Esophagus muscularis mucosa (tissue), 3 donors: ENCODE data around the gene UMOD.

Experiments
- POLR2AphosphoS5 ChIP-seq, 2 donors: sonication (generic); formaldehyde crosslinking; IDR thresholded peaks; one replicate each; pipeline ENCODE4 v1.6.1; 2017; ENCODE audit warnings: antibody characterized with exemption in 2 of 2
- TF ChIP-seq, protein P1 (sequence below), 3 experiments: fragments of 200-600 bp in 2 of 3; fragments of 450-650 bp in 1 of 3; sonication (generic) in 2 of 3; IDR thresholded peaks; one replicate each; pipeline ENCODE4 v1.5.1; 2017 to 2019; ENCODE audit warnings: antibody characterized with exemption in 3 of 3, mild to moderate bottlenecking in 2 of 3, moderate library complexity in 1 of 3

DNA sequence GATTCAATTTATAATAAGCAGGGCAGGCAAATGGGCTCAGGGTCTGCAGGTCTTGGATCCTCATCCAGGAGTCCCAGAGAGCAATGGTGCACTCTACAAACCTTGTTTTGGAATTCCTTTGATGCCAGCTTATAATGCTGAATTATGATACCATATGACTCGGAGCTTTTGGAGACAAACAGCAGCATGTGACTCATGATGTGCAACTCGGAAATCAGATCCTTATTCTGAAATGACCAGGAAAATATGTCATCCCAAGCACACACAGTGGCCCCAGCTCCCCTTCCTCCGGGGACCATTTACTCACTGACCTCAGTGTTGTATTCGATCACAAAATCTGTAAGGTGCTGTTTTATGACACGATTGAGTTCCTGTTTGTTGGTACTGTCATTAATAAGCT, 20.2 kb upstream of the UMOD start:
- TF ChIP-seq, protein P1, sequence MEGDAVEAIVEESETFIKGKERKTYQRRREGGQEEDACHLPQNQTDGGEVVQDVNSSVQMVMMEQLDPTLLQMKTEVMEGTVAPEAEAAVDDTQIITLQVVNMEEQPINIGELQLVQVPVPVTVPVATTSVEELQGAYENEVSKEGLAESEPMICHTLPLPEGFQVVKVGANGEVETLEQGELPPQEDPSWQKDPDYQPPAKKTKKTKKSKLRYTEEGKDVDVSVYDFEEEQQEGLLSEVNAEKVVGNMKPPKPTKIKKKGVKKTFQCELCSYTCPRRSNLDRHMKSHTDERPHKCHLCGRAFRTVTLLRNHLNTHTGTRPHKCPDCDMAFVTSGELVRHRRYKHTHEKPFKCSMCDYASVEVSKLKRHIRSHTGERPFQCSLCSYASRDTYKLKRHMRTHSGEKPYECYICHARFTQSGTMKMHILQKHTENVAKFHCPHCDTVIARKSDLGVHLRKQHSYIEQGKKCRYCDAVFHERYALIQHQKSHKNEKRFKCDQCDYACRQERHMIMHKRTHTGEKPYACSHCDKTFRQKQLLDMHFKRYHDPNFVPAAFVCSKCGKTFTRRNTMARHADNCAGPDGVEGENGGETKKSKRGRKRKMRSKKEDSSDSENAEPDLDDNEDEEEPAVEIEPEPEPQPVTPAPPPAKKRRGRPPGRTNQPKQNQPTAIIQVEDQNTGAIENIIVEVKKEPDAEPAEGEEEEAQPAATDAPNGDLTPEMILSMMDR (IDR thresholded peaks at IDR 0.05), result no peak
- TF ChIP-seq POLR2AphosphoS5 (IDR thresholded peaks at IDR 0.05), result no peak
